Measurements from ENCODE around the gene SMYD3.
"Not testable (repeated sequence)": the region's sequence is repeated elsewhere in the genome, so short reads cannot be mapped to it uniquely, and the experiment has no call there.

The SMYD3 gene

GRCh38 chr1:245730801-245731200 lies 776.3 kb downstream of the SMYD3 start:
- no peak for DNase-seq

DNA sequence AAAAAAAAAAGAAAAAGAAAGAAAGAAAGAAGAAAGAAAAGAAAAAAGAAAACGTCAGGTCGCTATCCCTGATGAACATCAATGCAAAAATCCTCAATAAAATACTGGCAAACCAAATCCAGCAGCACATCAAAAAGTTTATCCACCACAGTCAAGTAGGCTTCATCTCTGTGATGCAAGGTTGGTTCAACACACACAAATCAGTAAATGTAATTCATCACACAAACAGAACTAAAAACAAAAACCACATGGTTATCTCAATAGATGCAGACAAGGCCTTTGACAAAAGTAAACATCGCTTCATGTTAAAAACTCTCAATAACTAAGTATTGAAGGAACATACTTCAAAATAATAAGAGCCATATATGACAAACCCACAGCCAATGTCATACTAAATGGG lies 779.0 kb downstream of the SMYD3 start:
- DNase-seq: not testable (repeated sequence)

GRCh38 chr1:245721488-245721887 lies 785.6 kb downstream of the SMYD3 start:
- DNase-seq: no peak

DNA sequence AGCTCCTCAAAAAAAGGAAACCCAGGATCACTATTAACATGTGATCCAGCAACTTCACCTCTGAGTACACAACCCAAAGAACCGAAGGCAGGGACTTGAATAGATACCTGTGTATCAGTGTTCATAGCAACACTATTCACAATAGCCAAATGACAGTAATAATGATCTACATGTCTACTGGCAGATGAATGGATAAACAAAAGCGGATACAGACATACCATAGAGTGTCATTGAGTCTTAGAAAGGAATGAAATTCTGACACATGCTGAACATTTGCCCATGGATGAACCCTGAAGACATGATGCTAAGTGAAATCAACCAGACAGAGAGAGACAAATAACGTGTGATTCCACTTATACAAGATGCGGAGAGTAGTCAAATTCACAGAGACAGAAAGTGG lies 788.1 kb downstream of the SMYD3 start:
- no peak for DNase-seq

DNA sequence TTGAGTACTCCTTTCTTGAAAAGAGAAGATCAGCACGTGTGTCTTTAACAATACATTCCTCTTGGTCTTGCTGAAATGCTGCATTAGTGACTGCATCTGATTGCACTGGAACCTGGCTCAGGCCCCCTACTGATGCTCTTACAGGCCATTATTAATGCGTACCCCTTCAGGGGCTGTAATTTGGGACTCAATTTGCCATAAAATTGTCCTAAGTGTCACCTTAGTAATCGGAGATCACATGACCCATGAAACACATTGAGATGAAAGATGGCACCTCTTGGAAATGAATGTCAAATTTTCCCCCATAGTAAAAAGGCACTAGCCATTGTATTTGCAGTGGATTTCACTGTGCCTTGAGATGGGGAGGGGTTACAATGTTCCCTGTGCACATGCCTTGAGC lies 789.0 kb downstream of the SMYD3 start:
- no peak for DNase-seq

- no peak for DNase-seq
Measured at GRCh38 chr1:245717611-245718010, 789.5 kb downstream of the SMYD3 start.

- no peak for DNase-seq
Measured at GRCh38 chr1:245716561-245716960, 790.5 kb downstream of the SMYD3 start.

DNA sequence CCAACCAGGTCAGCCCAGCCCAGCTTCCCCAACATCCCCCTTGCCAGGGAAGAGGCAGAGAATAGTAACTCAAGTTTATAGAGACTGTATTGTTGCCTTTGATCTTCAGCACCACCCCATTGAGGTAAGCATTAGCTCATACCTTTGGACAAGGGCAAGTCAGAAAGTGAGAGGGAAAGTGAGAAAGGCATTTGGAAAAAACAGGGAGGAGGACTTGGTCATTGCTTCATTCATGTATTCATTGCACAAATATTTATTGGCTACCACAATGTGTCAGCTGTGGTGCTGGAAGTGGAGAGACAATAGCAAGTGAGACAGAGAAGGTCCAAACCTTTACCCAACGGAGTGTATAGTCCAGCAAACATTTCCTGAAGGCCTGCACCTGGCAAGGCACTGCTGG lies 791.1 kb downstream of the SMYD3 start:
- no peak for DNase-seq

DNA sequence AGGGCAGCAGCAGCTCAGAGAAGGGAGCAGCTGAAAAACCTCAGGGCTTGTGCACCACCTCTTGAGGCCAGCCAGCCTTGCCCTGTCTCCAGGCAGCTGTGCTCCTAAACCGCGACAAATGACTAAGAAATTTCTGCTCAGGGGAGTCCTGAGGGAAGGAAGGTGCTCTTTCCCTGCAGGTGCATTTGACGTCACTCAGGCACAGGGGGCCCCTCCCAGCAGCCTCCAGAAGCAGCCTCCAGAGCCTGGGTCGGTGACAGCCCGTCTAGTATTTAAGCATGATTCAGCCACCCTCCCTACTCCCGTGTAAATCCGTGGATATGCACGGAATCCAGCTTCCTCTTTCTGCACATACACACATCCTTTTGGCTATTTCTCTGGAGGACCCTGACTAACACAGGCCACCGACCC lies 791.8 kb downstream of the SMYD3 start:
- DNase-seq: peak; percentile 65

DNA sequence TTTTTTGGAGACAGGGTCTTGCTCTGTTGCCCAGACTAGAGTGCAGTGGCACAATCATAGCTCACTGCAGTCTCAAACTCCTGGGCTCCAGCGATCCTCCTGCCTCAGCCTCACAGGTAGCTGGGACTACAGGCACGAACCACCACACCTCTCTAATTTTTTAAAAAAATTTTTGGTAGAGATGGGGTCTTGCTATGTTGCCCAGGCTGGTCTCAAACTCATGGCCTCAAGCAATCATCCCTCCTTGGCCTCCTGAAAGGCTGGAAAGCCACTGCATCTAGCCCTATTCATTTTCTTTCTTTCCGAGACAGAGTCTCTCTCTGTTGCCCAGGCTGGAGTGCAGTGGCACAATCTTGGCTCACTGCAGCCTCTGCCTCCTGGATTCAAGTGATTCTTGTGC lies 793.1 kb downstream of the SMYD3 start:
- not testable (repeated sequence) for DNase-seq

DNA sequence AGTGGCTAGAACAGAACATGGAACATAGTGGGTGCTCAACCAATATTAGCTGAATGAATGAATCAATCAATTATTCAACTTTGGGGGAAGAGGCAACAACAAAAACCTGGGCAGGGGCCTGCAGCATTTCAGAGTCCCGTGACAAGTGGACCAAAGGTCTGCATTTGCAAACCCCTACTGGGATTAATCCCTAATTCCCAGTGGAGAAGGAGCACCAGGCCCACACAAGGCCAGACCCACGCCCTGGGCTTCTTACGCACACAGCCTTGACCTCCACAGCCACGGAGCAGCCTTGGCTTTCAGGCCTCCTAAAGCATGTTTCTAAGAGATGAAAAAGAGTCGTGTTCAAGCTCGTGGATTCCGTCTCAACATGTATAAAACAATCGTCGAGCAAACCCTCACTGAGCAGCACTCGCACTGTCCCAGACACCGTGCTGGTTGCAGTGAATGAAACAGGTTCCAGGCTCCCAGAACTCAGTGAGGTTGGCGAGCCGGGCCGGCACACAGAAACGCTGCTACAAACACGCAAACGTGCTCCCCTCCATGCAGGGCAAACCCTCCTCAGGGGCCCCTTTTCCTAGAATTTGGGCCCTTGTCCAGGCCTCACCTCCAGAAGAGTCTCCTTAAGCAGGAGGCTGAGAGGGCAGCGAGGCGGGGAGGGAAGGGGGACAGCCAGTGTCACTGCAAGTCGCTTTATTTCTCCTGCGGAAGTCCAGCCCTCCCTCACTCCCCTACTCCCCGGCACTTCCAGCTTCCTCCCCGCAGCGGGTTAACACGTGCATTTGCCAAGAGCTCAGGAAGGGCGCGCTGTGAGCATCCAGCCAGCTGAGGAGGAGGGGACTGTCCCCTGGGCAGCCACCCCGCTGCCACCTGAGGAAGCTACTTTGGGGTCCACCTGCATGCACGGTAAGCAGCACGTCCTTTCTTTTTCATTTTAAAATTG lies 795.8 kb downstream of the SMYD3 start:
- DNase-seq: no peak

GRCh38 chr1:245707941-245708340 lies 799.1 kb downstream of the SMYD3 start:
- no peak for DNase-seq

DNA sequence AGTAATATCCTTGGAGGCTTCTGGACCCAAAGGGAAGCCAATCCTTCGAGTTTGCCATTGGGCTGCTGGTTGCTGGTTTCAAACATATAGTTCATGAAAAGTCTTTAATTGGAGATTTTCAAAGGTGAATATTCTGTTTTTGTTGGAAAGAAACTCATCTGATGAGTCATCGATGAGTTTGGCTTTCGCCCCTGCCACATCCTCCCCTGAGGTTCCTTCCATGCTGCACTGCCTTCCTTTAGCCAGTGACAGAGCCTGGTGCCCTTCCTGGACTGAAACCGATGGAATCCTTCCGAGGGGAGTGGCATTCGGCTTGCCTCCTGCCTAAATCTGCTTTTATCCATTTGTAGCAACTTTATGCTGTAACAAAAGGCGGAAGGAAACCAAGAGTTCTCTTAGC lies 802.3 kb downstream of the SMYD3 start:
- no peak for DNase-seq

GRCh38 chr1:245704341-245704740 lies 802.7 kb downstream of the SMYD3 start:
- no peak for DNase-seq

GRCh38 chr1:245702346-245702745 lies 804.7 kb downstream of the SMYD3 start:
- no peak for DNase-seq

- DNase-seq: no peak
Measured at GRCh38 chr1:245701631-245702030, 805.4 kb downstream of the SMYD3 start.

GRCh38 chr1:245700631-245701030 lies 806.4 kb downstream of the SMYD3 start:
- DNase-seq: no peak

All from retina (tissue), 1 donor.